ENCODE measurements around the gene CCDC59. TPM values are rescaled to one million over a fixed set of nuclear protein-coding genes. Genes with fewer than 3 reads are reported as not detected.

The CCDC59 gene
- polyA plus RNA-seq, 1 donor (not counting 4 experiments of a cell fraction or from before 2014, with no cell fraction given), result 29.5 TPM

DNA sequence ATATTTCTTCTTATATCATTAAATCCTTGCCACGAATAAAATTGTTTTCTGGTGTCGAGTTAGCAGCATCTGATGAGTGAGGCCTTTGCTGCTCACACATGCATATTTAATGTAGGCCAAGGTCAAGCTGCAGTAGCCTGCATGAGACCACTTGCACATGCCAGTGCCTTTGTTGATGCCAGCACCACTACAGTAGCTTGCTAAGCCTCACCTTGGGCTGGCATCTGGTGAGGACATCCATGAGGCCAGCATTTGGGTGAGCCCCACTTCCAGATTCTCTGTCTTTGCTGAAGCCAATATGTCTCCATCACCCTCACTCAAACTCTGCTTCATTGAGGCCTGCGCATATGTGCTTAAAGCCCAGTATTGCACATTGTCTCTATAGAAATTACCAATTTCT lies 8.0 kb downstream of the CCDC59 start:
- TF ChIP-seq, protein P1, sequence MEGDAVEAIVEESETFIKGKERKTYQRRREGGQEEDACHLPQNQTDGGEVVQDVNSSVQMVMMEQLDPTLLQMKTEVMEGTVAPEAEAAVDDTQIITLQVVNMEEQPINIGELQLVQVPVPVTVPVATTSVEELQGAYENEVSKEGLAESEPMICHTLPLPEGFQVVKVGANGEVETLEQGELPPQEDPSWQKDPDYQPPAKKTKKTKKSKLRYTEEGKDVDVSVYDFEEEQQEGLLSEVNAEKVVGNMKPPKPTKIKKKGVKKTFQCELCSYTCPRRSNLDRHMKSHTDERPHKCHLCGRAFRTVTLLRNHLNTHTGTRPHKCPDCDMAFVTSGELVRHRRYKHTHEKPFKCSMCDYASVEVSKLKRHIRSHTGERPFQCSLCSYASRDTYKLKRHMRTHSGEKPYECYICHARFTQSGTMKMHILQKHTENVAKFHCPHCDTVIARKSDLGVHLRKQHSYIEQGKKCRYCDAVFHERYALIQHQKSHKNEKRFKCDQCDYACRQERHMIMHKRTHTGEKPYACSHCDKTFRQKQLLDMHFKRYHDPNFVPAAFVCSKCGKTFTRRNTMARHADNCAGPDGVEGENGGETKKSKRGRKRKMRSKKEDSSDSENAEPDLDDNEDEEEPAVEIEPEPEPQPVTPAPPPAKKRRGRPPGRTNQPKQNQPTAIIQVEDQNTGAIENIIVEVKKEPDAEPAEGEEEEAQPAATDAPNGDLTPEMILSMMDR (optimal IDR thresholded peaks at IDR 0.05 in 1 of 3, IDR thresholded peaks at IDR 0.05 in 1 of 3, conservative IDR thresholded peaks at IDR 0.05 in 1 of 3; ENCODE audit: extremely low read depth in 1 of 3, insufficient read depth in 2 of 3, low read length in 3 of 3), result no peak
- no peak for TF ChIP-seq EZH2 (IDR thresholded peaks at IDR 0.05; ENCODE audit: low read length)
- H3K4me2 ChIP-seq (ENCODE audit: control insufficient read depth, extremely low read depth, insufficient read depth, low read depth, low read length), result no peak overlapping the region
- H3K4me3 ChIP-seq (ENCODE audit: control insufficient read depth in 2 of 3, extremely low read depth in 1 of 3, insufficient read depth in 2 of 3, low read depth in 1 of 3, low read length in 3 of 3), result no peak overlapping the region
- no peak overlapping the region for H2AFZ ChIP-seq (ENCODE audit: control insufficient read depth, low read length)
- H3K9me3 ChIP-seq (ENCODE audit: control insufficient read depth, low read depth, low read length), result no peaks in the 10 kb centered on the region
- no peak overlapping the region for H3K27ac ChIP-seq (ENCODE audit: control insufficient read depth, insufficient read depth, low read length)
- peaks cover 3 to 5% of the 10 kb centered on the region in 2 experiments for H3K36me3 ChIP-seq (ENCODE audit: control insufficient read depth in 2 of 2, extremely low read depth in 1 of 2, insufficient read depth in 2 of 2, low read length in 2 of 2)
- DNase-seq (ENCODE audit: low read depth, low spot score) (no peak), FAIRE-seq (no peak)
- H3K4me1 ChIP-seq (ENCODE audit: control insufficient read depth, extremely low read depth, insufficient read depth, low read length), result no peaks in the 10 kb centered on the region
- no peaks in the 10 kb centered on the region for H4K20me1 ChIP-seq (ENCODE audit: control insufficient read depth, extremely low read depth, insufficient read depth, low read length)
- no peaks in the 10 kb centered on the region for H3K79me2 ChIP-seq (ENCODE audit: control insufficient read depth, insufficient read depth, low read length)
- H3K27me3 ChIP-seq (ENCODE audit: control insufficient read depth, extremely low read depth, insufficient read depth, low read length), result no peaks in the 10 kb centered on the region
- no peaks in the 10 kb centered on the region for H3K9me1 ChIP-seq (ENCODE audit: control insufficient read depth, extremely low read depth, insufficient read depth, low read length)
- H3K9ac ChIP-seq (ENCODE audit: control insufficient read depth, extremely low read depth, insufficient read depth, low read length), result no peak overlapping the region
- dilution Hi-C loops (cut with MboI; ENCODE audit: extremely low pct_ligation_motif_present, low sequenced_read_pairs), result no loop called here

DNA sequence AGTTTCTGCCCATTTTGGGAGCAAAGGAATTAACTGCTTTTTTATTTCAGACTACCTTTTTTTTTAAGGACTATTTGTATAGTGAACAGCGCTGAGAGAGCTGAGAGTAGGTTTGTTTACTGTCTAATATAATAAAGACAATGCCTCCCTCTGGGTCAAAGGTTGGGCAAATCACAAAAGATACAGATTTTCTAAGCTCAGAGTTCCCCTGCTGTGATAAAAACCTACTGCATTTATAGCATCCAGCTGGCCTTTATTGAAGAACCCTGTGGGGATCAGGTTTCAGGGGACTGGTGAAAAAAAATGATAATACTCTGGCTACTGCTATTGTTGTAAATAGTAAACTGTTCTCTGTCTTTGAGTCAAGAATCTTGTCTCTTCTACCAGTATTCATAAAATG lies 28.7 kb downstream of the CCDC59 start:
- H3K4me2 ChIP-seq (ENCODE audit: control insufficient read depth, extremely low read depth, insufficient read depth, low read depth, low read length), result no peak overlapping the region
- no peaks in the 10 kb centered on the region for H3K36me3 ChIP-seq (ENCODE audit: control insufficient read depth in 2 of 2, extremely low read depth in 1 of 2, insufficient read depth in 2 of 2, low read length in 2 of 2)
- no peaks in the 10 kb centered on the region for H3K4me1 ChIP-seq (ENCODE audit: control insufficient read depth, extremely low read depth, insufficient read depth, low read length)
- FAIRE-seq (no peak), DNase-seq (ENCODE audit: low read depth, low spot score) (no peak)
- H2AFZ ChIP-seq (ENCODE audit: control insufficient read depth, low read length), result no peak overlapping the region
- no peaks in the 10 kb centered on the region for H3K9me1 ChIP-seq (ENCODE audit: control insufficient read depth, extremely low read depth, insufficient read depth, low read length)
- no peaks in the 10 kb centered on the region for H3K79me2 ChIP-seq (ENCODE audit: control insufficient read depth, insufficient read depth, low read length)
- no peak overlapping the region for H3K27ac ChIP-seq (ENCODE audit: control insufficient read depth, insufficient read depth, low read length)
- no peaks in the 10 kb centered on the region for H4K20me1 ChIP-seq (ENCODE audit: control insufficient read depth, extremely low read depth, insufficient read depth, low read length)
- no peaks in the 10 kb centered on the region for H3K9me3 ChIP-seq (ENCODE audit: control insufficient read depth, low read depth, low read length)
- no peak overlapping the region for H3K4me3 ChIP-seq (ENCODE audit: control insufficient read depth in 2 of 3, extremely low read depth in 1 of 3, insufficient read depth in 2 of 3, low read depth in 1 of 3, low read length in 3 of 3)
- no peak for TF ChIP-seq EZH2 (IDR thresholded peaks at IDR 0.05; ENCODE audit: low read length)
- TF ChIP-seq, protein P1 (optimal IDR thresholded peaks at IDR 0.05 in 1 of 3, IDR thresholded peaks at IDR 0.05 in 1 of 3, conservative IDR thresholded peaks at IDR 0.05 in 1 of 3; ENCODE audit: extremely low read depth in 1 of 3, insufficient read depth in 2 of 3, low read length in 3 of 3), result no peak
- H3K9ac ChIP-seq (ENCODE audit: control insufficient read depth, extremely low read depth, insufficient read depth, low read length), result no peak overlapping the region
- dilution Hi-C loops (cut with MboI; ENCODE audit: extremely low pct_ligation_motif_present, low sequenced_read_pairs), result no loop called here
- no peaks in the 10 kb centered on the region for H3K27me3 ChIP-seq (ENCODE audit: control insufficient read depth, extremely low read depth, insufficient read depth, low read length)

All from keratinocyte (primary cell).